ENCODE measurements around the gene PTPRM.

DNA sequence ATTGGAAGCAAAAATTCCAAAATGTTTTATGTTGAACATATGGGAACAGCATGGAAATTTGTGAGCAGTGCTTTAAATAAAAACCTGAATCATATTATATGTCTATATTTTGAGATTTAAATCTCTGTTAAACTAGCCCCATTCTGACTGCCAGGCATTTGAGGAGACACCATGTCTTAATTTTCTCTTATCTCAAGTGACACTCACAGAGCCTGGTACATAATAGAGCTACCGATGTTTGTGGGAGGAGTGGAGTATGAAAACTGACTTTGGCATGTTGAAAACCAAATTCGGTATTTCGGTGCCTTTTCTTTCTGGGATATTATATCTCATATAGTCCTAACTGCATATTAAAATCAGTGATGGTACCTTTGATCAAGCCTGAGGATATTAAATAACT lies 124.1 kb downstream of the PTPRM start:
- TF ChIP-seq ZFP30 (CRISPR knock-in tag; IDR thresholded peaks at IDR 0.05) (no peak), RARB (CRISPR knock-in tag; IDR thresholded peaks at IDR 0.05) (no peak), ARNTL (CRISPR knock-in tag; IDR thresholded peaks at IDR 0.05; ENCODE audit: borderline replicate concordance, low read depth) (no peak), ZNF8 (CRISPR knock-in tag; IDR thresholded peaks at IDR 0.05) (no peak), ZFP3 (CRISPR knock-in tag; IDR thresholded peaks at IDR 0.05) (no peak), CSDC2 (CRISPR knock-in tag; IDR thresholded peaks at IDR 0.05) (no peak)
- TF ChIP-seq, protein P1, sequence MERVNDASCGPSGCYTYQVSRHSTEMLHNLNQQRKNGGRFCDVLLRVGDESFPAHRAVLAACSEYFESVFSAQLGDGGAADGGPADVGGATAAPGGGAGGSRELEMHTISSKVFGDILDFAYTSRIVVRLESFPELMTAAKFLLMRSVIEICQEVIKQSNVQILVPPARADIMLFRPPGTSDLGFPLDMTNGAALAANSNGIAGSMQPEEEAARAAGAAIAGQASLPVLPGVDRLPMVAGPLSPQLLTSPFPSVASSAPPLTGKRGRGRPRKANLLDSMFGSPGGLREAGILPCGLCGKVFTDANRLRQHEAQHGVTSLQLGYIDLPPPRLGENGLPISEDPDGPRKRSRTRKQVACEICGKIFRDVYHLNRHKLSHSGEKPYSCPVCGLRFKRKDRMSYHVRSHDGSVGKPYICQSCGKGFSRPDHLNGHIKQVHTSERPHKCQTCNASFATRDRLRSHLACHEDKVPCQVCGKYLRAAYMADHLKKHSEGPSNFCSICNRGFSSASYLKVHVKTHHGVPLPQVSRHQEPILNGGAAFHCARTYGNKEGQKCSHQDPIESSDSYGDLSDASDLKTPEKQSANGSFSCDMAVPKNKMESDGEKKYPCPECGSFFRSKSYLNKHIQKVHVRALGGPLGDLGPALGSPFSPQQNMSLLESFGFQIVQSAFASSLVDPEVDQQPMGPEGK (CRISPR knock-in tag; IDR thresholded peaks at IDR 0.05; ENCODE audit: borderline replicate concordance), result no peak

All from SK-N-SH treated with all-trans-retinoic acid at 6 μM for 48 hours (cell line).